ENCODE measurements around the gene ARHGAP18.

ARHGAP18 gene

DNA sequence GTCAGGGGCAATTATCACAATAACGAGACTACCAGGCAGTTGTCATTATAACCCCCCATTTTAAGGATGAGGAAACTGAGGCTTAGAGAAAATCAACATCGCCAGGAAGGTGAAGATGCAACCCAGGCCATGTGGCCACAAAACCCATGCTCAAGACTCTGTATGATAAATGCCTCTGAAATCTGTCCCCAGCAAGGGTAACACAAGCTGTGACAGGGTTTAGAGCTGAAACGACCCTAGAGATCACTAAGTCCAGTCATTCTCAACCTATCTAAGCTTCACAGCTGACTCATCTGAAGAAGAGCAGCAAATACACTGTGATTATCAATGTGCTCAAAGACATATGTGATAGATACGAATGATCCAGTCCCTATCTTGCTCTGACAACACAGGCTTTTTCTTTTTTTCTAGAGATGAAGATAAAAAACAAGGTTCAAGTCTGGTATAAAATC lies 47.0 kb downstream of the ARHGAP18 start:
- DNase-seq: peak; percentile 77

DNA sequence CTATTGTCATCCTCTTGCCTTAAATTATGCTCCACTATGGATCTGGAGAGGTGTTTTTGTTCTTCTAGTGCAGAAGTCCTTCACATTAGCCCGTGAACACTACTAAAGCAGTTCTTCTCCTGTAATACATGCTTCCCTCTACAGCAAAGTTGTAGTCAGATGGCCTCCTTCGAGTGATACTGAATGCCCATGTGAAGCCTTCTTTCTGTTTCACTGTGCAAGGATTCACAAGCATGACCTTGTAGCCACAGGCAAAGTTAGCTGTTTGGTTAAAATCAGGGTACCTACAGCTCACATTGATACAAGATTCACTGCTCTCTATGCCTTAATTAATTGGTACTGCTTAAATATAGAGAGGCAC lies 47.6 kb downstream of the ARHGAP18 start:
- DNase-seq: no peak

DNA sequence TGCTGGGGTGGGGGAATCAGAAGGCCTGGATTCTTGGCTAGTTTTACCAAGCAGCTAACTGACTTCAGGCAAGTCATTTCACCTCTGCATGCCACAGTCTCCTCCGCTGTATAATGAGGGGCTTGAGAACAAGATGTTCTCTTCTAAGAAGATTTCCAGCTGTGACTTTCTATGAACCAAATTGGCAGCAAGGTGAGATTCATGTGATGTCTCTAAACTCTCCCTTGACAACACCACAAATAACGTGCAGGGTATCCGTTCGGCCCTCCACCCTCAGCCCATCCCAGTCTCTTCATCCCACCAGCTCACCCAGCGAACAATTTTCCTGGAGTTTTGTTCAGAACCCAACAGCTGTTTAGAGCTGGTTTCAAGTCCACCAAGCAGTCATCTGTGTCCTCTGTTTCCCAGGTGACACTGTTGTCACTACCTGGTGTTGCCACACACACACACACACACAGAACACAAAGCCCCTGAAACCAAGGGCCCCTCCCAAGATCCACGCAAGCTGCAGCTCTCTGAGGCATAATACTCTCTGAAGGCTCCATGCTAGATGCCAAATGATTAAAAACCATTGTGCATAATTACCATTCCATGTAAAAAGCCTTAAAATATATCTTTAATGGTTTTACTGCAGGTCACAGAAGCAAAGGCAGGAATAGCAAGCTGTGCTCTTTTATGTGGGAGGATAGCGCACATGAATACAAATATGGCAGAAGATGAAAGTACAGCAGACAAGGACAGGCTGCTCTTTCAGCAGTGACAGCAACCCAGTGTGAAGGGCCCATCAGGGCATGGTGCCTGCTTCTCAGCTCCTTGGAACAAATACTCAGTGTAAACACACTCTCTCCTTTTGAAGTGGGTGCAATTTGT lies 48.2 kb downstream of the ARHGAP18 start:
- DNase-seq: no peak

DNA sequence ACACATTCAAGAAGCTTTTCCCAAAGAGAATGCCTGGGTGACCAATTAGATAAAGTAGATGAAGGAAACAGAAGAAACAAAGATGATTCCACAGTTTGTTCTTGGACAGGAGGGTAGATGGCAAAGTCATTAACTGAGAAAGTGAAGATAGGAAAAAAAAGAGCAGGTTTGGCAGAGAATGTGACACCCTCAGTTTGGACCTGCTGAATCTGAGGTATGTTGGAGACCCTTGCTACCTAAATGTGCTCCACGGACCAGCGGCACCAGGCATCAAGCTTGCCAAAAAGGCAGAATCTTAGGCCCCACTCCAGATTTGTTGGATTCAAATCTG lies 49.7 kb downstream of the ARHGAP18 start:
- no peak for DNase-seq

DNA sequence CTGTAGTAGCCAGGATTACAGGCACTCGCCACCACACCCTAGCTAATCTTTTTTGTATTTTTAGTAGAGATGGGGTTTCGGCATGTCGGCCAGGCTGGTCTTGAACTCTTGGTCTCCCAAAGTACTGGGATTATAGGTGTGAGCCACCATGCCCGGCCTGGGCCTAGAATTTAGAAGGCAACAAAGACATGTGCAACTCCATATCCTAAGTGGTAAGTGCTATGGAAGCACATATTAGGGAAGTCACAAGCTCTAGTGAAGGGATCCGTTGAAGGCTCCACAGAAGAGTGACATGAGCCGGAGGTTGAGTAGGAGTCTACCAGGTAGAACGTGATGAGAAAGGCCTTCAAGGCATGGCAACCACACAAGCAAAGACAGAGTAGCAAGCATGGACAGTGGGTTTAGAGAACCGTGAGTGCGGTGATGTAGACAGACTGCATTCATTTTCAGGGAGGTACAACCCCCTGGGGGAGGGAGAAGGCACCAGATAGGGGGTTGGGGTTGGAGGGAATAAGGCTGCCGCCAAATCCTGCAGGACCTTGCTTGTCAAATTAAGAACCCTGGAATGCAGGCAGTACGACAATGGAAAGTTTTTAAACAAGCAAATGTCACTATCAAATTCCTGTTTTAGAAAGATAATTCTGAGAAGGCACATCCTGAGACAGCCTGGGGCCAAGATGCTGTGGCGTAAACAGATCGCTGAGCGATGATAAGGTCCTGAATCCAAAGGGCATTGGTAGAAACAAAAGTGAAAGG lies 50.2 kb downstream of the ARHGAP18 start:
- peak; percentile 66 for DNase-seq

DNA sequence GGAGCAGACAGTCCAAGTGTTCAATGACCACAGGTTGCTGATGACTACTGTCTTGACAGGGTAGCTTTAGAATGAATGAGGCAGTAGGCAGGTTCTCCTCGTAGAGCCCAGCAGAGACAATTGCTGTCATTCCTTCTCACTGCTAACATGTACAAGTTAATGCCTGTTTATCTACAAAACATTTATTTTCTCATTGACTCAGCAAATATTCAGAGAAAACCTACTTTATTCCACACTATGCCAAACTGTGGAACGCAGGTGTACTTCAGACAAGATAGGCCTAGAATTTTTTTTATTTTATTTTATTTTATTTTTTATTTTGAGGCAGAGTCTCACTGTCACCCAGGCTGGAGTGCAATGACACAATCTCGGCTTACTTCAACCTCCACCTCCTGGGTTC lies 50.8 kb downstream of the ARHGAP18 start:
- DNase-seq: no peak

DNA sequence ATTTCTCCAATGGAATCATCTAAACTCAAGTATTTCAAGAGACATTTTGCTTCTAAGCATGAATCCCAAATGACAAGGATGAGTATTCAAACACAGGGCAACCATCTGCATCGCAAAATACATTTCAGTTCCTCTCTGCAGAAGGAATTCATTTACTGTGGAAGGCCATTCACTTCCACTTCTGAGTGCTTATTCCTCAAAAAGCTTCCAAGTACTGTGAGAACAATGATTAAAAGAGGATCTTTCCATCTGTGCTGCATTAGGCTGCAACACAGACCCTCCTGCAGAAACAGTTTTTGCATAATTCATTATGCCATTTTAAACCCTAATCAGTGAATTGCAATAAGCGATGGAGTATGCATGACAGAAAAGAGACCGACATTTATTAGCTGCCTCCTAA lies 52.5 kb downstream of the ARHGAP18 start:
- no peak for DNase-seq

DNA sequence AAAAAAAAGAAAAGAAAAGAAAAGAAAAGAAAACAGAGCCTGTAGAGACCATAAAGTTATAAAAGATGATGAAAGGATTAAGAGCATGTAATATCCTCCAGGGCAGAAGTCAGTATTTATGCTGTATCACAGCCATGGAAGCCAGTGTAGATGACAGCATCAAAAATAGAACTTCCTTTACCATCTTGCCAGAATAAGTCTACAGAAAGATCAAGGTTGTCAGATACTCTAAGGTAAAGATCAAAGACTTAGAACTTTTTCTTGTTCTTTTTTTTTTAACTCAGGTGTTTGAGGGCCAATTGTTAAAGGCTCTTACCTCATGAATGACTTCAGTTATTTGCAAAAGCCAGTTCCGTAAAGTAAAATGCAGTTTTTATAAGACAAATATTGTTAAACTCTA lies 54.6 kb downstream of the ARHGAP18 start:
- DNase-seq: no peak

DNA sequence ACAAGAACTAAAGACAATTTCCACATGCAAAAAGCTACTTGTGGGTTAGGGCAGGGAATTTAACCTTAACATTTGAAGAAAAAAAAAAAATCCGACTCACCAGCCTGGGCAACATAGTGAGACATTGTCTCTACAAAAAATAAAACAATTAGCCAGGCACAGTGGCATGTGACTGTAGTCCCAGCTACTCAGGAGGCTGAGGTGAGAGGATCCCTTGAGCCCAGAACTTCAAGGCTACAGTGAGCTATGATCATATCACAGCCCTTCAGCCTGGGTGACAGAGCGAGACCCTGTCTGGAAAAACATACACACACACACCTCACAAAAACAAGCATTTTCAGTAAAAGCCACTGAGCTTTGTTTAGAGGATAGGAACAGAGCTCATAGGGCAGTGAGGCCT lies 56.2 kb downstream of the ARHGAP18 start:
- no peak for DNase-seq

DNA sequence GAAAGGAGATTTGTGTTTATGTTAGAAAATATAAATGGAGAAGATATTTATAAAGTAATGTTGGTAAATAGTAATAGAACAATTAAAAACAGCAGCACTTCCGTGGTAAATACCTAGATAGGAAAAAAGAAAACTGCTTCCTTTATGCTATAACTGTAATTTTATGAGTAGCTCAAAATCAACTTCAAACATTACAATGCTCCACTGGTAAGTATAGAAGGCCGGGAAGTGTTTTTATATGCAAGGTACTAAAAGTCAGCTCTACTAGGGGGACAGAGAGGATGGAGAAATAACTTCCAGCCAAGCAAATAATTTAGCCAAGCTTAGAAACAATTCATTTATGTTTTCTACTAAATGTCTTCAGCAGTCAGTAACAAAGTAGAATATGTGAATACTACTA lies 56.7 kb downstream of the ARHGAP18 start:
- no peak for DNase-seq

DNA sequence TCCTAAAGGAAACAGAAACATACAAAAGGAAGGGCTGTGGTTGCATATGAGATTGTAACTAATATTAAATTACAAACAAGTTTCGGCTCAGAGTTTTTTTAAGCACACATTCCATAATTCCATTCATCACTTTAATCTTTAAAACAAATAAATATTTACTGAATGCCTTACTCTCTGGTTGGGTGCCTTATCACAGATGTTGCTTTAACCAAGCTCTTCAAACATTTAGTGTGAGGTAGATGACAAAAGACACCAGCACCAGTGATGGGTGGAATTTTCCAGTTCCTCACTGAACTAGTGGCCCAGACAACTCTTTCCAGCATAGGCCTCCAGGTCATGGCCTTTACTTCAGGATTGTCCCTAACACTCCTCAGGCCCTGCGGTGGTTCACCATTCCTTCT lies 58.7 kb downstream of the ARHGAP18 start:
- no peak for DNase-seq

DNA sequence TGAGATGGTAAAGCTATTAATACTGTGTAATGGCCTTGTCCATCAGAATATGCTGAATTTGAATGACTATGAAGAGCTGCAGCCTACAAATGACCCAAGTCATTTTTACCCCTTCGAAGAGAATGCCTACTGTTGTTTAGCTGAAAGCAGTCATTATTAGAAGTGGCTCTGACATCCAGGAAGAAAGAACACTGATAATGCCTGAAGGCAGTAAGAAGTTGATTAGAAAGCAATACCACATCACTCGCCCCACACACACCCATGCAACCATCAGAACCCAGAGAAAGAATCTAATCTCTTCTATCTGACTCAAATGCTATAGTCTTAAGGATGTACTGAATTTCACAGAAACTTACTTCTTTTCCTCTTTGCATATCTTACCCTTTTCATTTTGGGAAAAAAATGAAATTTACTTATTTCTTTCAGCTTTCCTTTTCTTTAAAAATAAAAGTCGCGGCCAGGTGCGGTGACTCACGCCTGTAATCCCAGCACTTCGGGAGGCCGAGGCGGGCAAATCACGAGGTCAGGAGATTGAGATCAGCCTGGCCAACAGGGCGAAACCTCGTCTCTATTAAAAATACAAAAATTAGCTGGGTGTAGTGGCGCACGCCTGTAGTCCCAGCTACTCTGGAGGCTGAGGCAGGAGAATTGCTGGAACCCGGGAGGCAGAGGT lies 61.0 kb downstream of the ARHGAP18 start:
- DNase-seq: peak; percentile 40

DNA sequence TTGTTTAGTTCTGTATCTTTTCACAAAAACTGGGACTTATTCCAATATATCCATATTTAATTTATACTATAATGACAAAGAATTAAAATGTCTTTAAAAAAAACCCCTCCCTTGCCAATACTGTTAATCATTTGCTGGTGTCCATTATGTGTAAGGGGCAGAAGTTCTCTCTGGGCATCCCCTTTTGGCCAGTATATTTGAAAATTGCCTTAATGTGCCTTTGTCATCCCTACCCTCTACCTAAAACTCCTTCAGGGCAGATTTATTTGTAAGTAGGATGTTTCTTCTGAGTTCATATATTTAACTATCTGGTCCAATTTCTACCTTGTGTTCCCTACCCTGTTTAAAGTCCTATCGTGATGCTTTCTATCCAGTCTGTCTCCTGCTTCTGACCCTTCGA lies 62.9 kb downstream of the ARHGAP18 start:
- no peak for DNase-seq

DNA sequence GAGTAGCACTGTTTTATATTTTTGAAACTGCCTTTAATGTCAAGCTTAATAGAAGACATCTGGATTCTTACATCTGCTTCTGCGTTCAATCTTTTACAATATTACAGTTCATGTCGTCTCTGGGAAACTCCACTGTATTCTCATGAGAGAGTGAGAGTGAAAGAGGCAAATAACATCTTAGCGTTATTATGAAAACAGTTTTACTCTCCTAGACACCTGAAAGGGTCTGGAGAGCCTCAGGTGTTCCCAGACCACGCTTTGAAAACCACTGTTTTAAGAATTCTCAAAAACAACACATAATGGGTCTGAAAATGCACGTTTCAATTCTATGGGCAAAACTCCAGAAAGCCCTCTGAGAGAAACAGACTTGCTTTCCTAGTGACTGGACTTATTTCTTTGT lies 63.3 kb downstream of the ARHGAP18 start:
- no peak for DNase-seq

DNA sequence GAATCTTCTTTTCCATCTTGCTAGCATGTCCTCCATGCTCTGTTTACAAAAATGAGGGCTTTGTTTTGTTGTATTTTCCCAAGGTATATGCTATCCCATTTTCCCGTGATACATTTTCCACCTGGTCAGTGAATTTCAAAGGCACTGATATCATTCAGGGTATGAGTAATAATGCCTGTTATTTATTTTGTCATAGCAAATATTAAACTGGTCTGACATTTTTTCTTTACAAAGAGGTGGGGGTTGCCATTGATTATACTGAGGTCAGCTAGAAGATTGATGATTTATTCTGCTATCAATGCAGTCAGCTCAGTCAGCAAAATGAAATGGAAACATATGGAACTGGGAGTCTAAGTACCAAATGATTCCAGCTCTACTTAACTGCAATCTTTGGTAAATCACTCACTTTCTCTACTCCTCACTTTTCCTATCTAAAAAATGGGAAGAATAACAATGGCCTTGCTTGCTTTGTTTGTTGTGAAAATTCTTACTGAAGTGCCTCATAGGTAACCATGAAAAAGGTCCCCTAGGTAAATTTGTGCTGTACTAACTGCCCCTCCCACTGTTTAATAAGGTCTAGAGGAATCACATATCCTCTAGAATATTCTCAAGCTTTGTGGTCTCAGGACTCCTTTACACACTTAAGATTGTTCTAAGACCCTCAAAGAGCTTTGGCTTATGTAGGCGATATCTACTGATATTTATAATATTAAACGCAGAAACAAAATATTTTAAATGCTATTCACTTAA lies 64.0 kb downstream of the ARHGAP18 start:
- DNase-seq: no peak

DNA sequence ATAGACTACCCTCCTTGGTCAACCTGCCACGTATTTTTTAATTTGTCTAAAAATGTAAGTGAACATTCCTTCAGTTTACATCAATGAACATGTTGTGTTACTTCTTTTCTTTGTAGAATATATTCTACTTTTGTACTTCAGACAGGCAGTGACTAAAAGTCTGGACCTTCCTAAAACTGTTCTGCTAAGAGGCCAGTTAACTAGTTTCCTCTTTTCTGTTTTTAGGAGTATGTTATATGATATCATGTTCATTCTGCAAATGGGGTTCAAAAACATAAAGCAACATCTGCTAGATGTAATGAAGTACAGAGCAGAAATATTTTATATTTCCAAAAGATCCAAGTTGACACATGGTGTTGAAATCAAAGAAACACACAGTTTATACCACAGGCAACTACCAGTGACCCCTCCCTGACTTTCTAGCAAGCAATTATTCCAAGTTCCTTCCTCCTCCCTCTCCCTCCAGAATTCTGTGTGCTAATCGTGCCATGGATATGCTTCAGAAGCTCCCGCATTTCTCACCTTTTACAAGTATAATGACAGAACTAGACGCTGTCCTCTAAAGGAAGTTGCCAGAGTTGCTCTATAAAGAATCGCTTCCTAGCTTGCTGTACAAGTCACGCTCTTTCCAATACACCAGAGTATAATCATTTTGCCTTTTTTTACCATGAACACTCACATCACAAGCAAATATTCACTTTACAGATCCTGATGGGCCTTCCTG lies 64.7 kb downstream of the ARHGAP18 start:
- no peak for DNase-seq

DNA sequence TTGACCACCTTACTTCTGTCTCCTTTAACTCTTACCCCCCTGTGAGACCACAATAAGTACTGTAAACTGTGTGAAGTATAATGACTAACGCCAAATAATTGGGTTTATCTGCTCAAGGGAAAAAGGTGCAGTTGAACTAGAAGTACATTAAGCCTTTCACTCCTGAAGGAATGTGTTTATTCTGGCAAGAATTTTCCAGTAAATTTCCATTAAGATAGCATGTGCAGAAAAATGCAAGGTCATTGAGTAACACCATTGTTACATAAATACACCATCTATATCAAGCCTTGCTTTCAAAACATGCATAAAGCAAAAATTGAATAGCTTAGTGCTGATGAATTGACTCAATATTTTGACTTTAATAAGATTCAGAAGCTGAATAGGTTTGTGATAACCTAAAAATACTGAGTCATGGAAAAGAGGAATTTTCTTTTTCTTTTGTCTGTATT lies 65.4 kb downstream of the ARHGAP18 start:
- DNase-seq: no peak

DNA sequence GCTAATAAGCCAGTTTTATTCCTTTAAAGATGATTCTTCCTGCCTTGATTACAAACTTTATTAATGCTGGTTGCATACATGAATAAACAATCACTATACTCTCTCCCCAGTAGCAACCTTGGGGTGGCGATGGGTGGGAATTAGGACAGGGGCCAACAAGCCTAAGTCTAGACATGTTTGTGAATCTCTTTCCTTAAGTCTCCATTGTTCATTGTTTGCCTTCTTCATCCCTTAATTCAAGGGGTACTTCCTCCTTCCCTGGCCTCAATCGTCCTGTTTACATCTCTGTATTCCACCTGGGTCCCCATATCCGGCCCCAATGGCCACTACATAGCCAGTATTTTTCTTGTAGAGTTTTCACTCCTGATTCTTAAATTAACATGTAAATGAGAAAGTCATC lies 66.0 kb downstream of the ARHGAP18 start:
- DNase-seq: no peak

DNA sequence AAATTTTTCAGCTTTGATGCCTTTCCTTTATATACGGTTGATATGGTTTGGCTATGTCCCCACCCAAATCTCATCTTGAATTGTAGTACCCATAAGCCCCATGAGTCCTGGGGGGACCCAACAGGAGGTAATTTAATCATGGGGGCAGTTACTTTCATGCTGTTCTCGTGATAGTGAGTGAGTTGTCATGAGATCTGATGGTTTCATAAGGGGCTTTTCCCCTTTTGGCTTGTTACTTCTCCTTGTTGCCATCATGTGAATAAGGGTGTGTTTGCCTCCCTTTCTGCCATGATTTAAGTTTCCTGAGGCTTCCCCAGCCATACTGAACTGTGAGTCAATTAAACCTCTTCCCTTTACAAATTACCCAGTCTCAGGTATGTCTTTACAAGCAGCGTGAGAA lies 66.8 kb downstream of the ARHGAP18 start:
- no peak for DNase-seq

DNA sequence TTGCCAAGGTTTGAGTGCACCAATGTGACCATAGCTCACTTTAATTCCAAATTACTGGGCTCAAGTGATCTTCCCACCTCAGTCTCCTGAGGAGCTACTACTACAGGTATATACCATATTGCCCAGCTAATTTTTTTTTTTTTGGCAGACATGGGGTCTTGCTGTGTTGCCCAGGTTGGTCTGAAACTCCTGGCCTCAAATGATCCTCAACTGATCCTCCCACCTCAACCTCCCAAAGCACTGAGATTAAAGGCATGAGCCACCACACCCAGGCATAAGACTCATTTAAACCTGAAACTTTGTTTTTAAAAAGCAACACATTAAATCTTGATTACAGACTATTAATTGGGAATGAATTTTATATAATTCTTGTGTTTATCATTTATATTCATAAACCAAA lies 67.7 kb downstream of the ARHGAP18 start:
- no peak for DNase-seq

DNA sequence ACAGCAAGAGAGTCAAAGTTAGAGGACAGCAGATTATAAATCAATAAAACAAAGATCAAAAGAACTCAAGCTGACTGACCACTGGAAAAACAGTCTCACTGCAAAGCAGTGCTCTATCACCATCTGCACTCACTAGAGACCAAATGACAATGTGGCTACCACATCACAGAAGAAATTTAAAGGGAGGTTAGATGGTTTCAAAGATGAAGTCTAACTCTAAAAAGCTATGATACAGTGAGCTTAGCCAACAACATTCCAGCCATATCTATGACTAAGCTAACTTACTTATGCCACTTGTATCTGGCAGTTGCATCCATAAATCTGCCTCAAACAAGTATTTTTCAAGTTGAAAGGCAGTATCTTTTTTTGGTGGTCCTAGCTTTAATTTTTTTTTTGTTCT lies 68.6 kb downstream of the ARHGAP18 start:
- DNase-seq: no peak

DNA sequence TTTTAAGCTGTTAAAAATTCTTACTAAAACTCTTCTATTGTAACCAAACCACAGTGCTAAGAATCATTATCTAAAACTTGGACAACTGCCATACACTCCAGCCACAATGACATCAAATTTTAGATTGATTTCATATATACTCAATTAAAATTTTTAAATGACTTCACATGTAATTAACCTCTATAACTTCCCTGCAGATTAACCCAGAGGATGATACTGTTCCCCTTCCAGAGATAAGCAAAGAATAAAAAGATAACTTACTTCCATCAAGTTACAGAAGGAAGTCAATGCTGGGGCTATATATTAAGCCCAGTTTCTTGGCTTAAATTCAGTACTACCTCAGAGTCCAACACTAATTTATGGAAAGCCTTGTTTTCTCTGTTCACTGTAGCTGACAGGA lies 71.3 kb downstream of the ARHGAP18 start:
- DNase-seq: peak; percentile 57
